ENCODE results near the gene MAB21L1.
A peak's percentile ranks its signal among the peaks of the same experiment; 100 is the strongest.

The MAB21L1 gene

DNA sequence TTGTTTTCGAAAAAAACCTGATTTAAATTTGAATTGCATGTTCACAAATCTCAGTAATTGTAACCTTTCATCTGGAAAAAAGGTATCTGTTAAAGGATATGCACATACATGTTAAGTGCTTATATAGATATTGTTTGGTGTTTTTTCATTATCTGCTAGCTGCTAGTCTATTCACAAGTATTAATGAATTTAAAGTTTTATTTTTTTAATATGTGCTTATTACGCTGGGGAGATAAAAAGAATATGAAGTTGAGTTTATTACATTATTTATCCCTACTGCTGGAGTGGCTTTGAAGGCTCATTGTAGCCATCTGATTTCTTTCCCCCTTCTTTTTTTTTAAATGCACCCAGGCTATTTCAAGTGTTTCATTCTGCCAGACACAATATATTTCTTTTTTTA lies 3.9 kb upstream of the MAB21L1 start:
- TF ChIP-seq YY1 (IDR thresholded peaks at IDR 0.05; ENCODE audit: insufficient read depth, insufficient read length) = no peak
- no peak for TF ChIP-seq SUZ12 (IDR thresholded peaks at IDR 0.05; ENCODE audit: extremely low read depth, insufficient read depth, insufficient read length)
- TF ChIP-seq ZNF274 (IDR thresholded peaks at IDR 0.05; ENCODE audit: low read depth, low read length) = no peak
- no peaks in the 10 kb centered on the region for H3K4me1 ChIP-seq (ENCODE audit: insufficient read depth, insufficient read length)
- no peak overlapping the region for H3K4me3 ChIP-seq (ENCODE audit: insufficient read length, low read depth)
- peaks cover 55% of the 10 kb centered on the region for H3K27me3 ChIP-seq (ENCODE audit: insufficient read depth, insufficient read length)
- no peak overlapping the region for H3K9ac ChIP-seq (ENCODE audit: insufficient read length, low read depth)
- no peak for DNase-seq (ENCODE audit: low read depth, low spot score)
- H3K36me3 ChIP-seq (ENCODE audit: insufficient read depth, insufficient read length, low read length) = no peaks in the 10 kb centered on the region
- no peaks in the 10 kb centered on the region for H3K9me3 ChIP-seq (ENCODE audit: insufficient read depth, low read length)

DNA sequence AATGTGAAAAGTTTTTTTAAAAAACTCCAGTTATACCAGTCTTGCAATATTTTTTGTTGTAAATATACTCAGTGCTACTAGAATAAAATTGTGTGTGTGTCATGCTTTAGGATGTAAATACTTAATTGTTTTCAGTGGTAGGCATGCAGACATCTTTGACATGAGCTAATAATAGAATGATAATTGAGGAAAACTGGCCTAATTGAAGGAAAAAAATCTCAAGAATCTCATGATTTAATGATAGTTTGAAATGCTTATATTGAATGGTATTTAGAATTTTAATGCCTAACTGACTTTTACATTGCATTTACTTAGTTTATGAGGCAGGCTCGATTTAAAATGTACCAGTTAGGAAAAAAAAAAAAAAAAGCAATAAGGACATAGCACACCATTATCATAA lies 3.2 kb upstream of the MAB21L1 start:
- DNase-seq (ENCODE audit: low read depth, low spot score) = no peak
- Histone ChIP-seq H3K4me3 (ENCODE audit: insufficient read length, low read depth) (no peak overlapping the region), H3K27me3 (ENCODE audit: insufficient read depth, insufficient read length) (peaks cover 62% of the 10 kb centered on the region), H3K9me3 (ENCODE audit: insufficient read depth, low read length) (no peaks in the 10 kb centered on the region), H3K4me1 (ENCODE audit: insufficient read depth, insufficient read length) (no peaks in the 10 kb centered on the region), H3K36me3 (ENCODE audit: insufficient read depth, insufficient read length, low read length) (no peaks in the 10 kb centered on the region), H3K9ac (ENCODE audit: insufficient read length, low read depth) (no peak overlapping the region)
- no peak for TF ChIP-seq SUZ12 (IDR thresholded peaks at IDR 0.05; ENCODE audit: extremely low read depth, insufficient read depth, insufficient read length)
- no peak for TF ChIP-seq ZNF274 (IDR thresholded peaks at IDR 0.05; ENCODE audit: low read depth, low read length)
- no peak for TF ChIP-seq YY1 (IDR thresholded peaks at IDR 0.05; ENCODE audit: insufficient read depth, insufficient read length)

DNA sequence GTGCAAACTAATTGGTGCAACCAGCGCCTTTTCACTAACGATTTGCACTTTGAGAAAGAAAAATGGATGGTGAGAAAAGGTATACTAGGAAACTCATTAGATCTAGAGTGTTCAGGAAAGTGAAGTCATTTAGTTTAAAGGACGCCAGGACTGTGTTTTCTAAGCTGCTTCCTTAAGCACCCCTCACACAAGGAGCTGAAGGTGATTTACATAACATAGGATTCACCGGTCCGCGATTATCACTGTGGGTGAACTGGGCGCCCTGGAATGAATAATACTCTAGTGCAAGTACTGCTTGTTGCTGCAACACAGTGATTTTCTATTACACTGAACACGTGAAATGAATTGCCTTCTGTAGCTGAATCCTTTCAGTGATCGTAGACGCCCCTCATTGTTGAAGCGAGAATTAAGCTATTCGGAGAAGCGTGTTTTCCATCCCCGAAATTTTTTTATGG lies 2.6 kb upstream of the MAB21L1 start:
- Histone ChIP-seq H3K36me3 (ENCODE audit: insufficient read depth, insufficient read length, low read length) (no peaks in the 10 kb centered on the region), H3K4me3 (ENCODE audit: insufficient read length, low read depth) (peak overlapping the region; percentile 21), H3K4me1 (ENCODE audit: insufficient read depth, insufficient read length) (no peaks in the 10 kb centered on the region), H3K9me3 (ENCODE audit: insufficient read depth, low read length) (no peaks in the 10 kb centered on the region), H3K27me3 (ENCODE audit: insufficient read depth, insufficient read length) (peaks cover 68% of the 10 kb centered on the region), H3K9ac (ENCODE audit: insufficient read length, low read depth) (no peak overlapping the region)
- no peak for TF ChIP-seq ZNF274 (IDR thresholded peaks at IDR 0.05; ENCODE audit: low read depth, low read length)
- no peak for TF ChIP-seq YY1 (IDR thresholded peaks at IDR 0.05; ENCODE audit: insufficient read depth, insufficient read length)
- no peak for TF ChIP-seq SUZ12 (IDR thresholded peaks at IDR 0.05; ENCODE audit: extremely low read depth, insufficient read depth, insufficient read length)
- no peak for DNase-seq (ENCODE audit: low read depth, low spot score)

DNA sequence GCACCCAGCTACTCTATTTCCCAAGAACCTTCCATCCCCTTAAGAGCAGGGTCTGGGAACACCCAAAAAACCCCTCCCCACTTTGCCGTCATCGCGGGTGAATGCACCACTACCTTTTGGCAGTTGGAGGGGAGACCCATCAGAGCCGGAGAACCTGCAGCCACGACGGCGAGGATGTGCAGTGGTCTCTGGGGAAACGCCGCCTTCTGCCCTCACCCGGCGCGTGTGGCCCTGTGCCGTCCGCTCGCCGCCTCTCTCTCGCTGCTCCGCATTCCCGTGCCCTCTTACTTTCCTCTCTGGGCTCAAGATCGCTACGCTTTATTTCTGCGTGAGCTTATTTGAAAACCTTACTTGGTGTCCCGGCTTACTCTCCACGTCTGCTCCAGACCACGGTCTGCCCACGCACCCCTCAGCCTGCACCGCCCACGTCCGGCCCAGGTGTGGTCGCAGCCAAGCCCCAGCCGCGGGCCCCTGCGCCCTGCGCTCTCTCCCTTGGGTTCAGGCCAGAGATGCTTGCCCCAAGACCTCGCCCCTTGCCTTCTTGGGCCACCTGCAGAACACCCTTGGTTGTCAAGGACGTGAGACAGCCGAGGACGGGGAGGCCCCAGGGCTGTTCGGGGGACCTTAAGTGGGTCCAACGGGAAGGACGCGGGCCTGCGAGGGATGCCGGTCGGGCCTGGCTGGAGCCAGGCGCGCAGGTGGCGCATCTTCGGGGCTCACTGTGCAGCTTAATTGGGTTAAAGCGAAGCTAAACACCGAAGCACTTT lies 2.0 kb upstream of the MAB21L1 start:
- TF ChIP-seq ZNF274 (IDR thresholded peaks at IDR 0.05; ENCODE audit: low read depth, low read length) (no peak), SUZ12 (IDR thresholded peaks at IDR 0.05; ENCODE audit: extremely low read depth, insufficient read depth, insufficient read length) (peak; percentile 84)
- H3K4me1 ChIP-seq (ENCODE audit: insufficient read depth, insufficient read length) = no peaks in the 10 kb centered on the region
- no peak for DNase-seq (ENCODE audit: low read depth, low spot score)
- H3K36me3 ChIP-seq (ENCODE audit: insufficient read depth, insufficient read length, low read length) = no peaks in the 10 kb centered on the region
- peak overlapping the region; percentile 21 for H3K4me3 ChIP-seq (ENCODE audit: insufficient read length, low read depth)
- no peak overlapping the region for H3K9ac ChIP-seq (ENCODE audit: insufficient read length, low read depth)
- H3K27me3 ChIP-seq (ENCODE audit: insufficient read depth, insufficient read length) = peaks cover 74% of the 10 kb centered on the region
- H3K9me3 ChIP-seq (ENCODE audit: insufficient read depth, low read length) = no peaks in the 10 kb centered on the region

DNA sequence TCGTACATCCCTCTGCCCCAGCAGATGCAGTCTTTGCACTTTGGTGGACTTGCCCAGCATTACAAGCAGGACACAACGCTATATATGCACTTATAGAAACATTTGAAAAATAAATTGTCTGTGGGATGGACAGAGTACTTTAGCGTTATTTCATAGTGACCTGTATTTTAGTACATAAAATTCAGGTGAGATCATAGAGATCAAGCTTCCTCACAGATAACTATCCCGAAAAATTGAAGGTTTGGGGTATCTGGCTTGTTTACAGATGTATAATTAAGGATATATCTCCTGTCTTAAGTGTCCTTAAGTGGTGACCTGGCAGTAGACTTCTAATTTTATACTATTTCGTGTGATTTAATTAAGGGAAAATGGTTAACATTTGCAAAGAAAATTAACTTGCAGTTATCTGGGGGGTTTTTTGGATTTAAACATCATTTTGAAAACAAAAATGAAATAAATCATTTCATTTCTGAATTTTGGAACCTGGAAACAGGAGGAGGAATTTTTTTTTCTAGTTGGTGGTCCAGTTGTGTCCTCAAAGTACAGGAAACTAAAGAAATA lies 977 bp upstream of the MAB21L1 start:
- H3K4me3 ChIP-seq (ENCODE audit: insufficient read length, low read depth) = no peak overlapping the region
- no peak overlapping the region for H3K9ac ChIP-seq (ENCODE audit: insufficient read length, low read depth)

DNA sequence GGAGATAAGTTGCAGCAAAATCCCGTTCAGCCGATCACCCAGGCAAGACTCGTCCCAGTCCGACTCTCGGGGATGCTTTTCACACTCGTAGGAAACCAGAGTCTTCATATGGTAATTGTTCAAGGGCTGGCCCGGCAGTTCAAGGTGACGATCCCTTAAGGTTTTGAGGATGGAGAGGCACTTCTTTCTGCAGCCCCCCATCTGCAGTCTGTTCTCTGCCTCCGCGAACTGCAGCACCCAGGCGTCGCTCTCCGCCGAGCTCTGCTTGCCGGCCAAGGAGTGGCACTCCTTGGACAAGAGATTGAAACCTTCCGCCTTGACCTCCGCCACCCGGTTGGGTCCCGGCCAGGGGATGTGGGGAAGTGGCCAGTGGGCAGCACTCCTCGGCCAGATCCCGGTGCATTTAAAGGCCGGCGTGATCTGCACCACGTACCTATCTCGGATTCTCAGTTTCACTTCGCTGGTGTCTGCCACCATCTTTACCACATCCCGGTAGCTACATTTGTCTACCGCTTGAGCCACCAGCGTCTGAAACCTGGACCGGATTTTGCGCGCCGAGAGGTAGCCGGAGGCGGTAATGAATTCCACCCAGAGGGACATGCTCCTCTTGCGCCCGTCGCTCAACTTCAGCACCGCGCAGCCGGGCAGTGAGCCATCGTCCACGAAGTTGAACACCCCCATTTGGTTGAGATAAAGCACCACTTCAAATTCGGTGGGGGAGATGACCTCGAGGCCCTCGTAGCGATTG lies 1.1 kb downstream of the MAB21L1 start:
- Histone ChIP-seq H3K27me3 (ENCODE audit: insufficient read depth, insufficient read length) (peaks cover 98% of the 10 kb centered on the region), H3K9ac (ENCODE audit: insufficient read length, low read depth) (peak overlapping the region; percentile 21), H3K4me3 (ENCODE audit: insufficient read length, low read depth) (peak overlapping the region; percentile 43)

More for the DNA sequence above, 977 bp upstream of the MAB21L1 start:
- TF ChIP-seq YY1 (IDR thresholded peaks at IDR 0.05; ENCODE audit: insufficient read depth, insufficient read length) (no peak), ZNF274 (IDR thresholded peaks at IDR 0.05; ENCODE audit: low read depth, low read length) (no peak), SUZ12 (IDR thresholded peaks at IDR 0.05; ENCODE audit: extremely low read depth, insufficient read depth, insufficient read length) (no peak)
- H3K27me3 ChIP-seq (ENCODE audit: insufficient read depth, insufficient read length) = peaks cover 84% of the 10 kb centered on the region
- no peak for DNase-seq (ENCODE audit: low read depth, low spot score)
- no peaks in the 10 kb centered on the region for H3K9me3 ChIP-seq (ENCODE audit: insufficient read depth, low read length)
- H3K4me1 ChIP-seq (ENCODE audit: insufficient read depth, insufficient read length) = no peaks in the 10 kb centered on the region
- no peaks in the 10 kb centered on the region for H3K36me3 ChIP-seq (ENCODE audit: insufficient read depth, insufficient read length, low read length)

More for the DNA sequence above, 1.1 kb downstream of the MAB21L1 start:
- no peak for DNase-seq (ENCODE audit: low read depth, low spot score)
- no peak for TF ChIP-seq ZNF274 (IDR thresholded peaks at IDR 0.05; ENCODE audit: low read depth, low read length)
- TF ChIP-seq YY1 (IDR thresholded peaks at IDR 0.05; ENCODE audit: insufficient read depth, insufficient read length) = no peak
- TF ChIP-seq SUZ12 (IDR thresholded peaks at IDR 0.05; ENCODE audit: extremely low read depth, insufficient read depth, insufficient read length) = peak; percentile 51
- Histone ChIP-seq H3K9me3 (ENCODE audit: insufficient read depth, low read length) (no peaks in the 10 kb centered on the region), H3K36me3 (ENCODE audit: insufficient read depth, insufficient read length, low read length) (no peaks in the 10 kb centered on the region), H3K4me1 (ENCODE audit: insufficient read depth, insufficient read length) (no peaks in the 10 kb centered on the region)

All from NT2/D1 (cell line).